ENCODE results near the gene RPRD1B. TPM values are rescaled to one million over a fixed set of nuclear protein-coding genes. Genes with fewer than 3 reads are reported as not detected.
A peak's percentile ranks its signal among the peaks of the same experiment; 100 is the strongest.

RPRD1B gene
- total and polyA plus RNA-seq, 2 of the 13 experiments (the other 11 are each of a cell fraction or from before 2014, with no cell fraction given): 31.1 to 41.5 TPM

- TF ChIP-seq ZBTB20 (CRISPR knock-in tag; IDR thresholded peaks at IDR 0.05; ENCODE audit: borderline replicate concordance, low read depth) (no peak), XRCC5 (optimal IDR thresholded peaks at IDR 0.05; ENCODE audit: low read length) (peak; percentile 61), ZNF34 (CRISPR knock-in tag; IDR thresholded peaks at IDR 0.05; ENCODE audit: borderline replicate concordance) (no peak), ZNF407 (CRISPR knock-in tag; IDR thresholded peaks at IDR 0.05; ENCODE audit: not compliant biosample characterization) (no peak), THYN1 (CRISPR knock-in tag; IDR thresholded peaks at IDR 0.05; ENCODE audit: borderline replicate concordance, low read depth) (no peak), GTF3A (CRISPR knock-in tag; conservative IDR thresholded peaks at IDR 0.05) (no peak), KDM3A (CRISPR knock-in tag; IDR thresholded peaks at IDR 0.05; ENCODE audit: low read depth) (no peak), ARID2 (CRISPR knock-in tag; IDR thresholded peaks at IDR 0.05; ENCODE audit: borderline replicate concordance) (no peak), ZNF143 (CRISPR knock-in tag; IDR thresholded peaks at IDR 0.05) (no peak)
- TF ChIP-seq, protein P1, sequence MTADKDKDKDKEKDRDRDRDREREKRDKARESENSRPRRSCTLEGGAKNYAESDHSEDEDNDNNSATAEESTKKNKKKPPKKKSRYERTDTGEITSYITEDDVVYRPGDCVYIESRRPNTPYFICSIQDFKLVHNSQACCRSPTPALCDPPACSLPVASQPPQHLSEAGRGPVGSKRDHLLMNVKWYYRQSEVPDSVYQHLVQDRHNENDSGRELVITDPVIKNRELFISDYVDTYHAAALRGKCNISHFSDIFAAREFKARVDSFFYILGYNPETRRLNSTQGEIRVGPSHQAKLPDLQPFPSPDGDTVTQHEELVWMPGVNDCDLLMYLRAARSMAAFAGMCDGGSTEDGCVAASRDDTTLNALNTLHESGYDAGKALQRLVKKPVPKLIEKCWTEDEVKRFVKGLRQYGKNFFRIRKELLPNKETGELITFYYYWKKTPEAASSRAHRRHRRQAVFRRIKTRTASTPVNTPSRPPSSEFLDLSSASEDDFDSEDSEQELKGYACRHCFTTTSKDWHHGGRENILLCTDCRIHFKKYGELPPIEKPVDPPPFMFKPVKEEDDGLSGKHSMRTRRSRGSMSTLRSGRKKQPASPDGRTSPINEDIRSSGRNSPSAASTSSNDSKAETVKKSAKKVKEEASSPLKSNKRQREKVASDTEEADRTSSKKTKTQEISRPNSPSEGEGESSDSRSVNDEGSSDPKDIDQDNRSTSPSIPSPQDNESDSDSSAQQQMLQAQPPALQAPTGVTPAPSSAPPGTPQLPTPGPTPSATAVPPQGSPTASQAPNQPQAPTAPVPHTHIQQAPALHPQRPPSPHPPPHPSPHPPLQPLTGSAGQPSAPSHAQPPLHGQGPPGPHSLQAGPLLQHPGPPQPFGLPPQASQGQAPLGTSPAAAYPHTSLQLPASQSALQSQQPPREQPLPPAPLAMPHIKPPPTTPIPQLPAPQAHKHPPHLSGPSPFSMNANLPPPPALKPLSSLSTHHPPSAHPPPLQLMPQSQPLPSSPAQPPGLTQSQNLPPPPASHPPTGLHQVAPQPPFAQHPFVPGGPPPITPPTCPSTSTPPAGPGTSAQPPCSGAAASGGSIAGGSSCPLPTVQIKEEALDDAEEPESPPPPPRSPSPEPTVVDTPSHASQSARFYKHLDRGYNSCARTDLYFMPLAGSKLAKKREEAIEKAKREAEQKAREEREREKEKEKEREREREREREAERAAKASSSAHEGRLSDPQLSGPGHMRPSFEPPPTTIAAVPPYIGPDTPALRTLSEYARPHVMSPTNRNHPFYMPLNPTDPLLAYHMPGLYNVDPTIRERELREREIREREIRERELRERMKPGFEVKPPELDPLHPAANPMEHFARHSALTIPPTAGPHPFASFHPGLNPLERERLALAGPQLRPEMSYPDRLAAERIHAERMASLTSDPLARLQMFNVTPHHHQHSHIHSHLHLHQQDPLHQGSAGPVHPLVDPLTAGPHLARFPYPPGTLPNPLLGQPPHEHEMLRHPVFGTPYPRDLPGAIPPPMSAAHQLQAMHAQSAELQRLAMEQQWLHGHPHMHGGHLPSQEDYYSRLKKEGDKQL (CRISPR knock-in tag; IDR thresholded peaks at IDR 0.05; ENCODE audit: low read depth): no peak
- TF ChIP-seq, protein P2, sequence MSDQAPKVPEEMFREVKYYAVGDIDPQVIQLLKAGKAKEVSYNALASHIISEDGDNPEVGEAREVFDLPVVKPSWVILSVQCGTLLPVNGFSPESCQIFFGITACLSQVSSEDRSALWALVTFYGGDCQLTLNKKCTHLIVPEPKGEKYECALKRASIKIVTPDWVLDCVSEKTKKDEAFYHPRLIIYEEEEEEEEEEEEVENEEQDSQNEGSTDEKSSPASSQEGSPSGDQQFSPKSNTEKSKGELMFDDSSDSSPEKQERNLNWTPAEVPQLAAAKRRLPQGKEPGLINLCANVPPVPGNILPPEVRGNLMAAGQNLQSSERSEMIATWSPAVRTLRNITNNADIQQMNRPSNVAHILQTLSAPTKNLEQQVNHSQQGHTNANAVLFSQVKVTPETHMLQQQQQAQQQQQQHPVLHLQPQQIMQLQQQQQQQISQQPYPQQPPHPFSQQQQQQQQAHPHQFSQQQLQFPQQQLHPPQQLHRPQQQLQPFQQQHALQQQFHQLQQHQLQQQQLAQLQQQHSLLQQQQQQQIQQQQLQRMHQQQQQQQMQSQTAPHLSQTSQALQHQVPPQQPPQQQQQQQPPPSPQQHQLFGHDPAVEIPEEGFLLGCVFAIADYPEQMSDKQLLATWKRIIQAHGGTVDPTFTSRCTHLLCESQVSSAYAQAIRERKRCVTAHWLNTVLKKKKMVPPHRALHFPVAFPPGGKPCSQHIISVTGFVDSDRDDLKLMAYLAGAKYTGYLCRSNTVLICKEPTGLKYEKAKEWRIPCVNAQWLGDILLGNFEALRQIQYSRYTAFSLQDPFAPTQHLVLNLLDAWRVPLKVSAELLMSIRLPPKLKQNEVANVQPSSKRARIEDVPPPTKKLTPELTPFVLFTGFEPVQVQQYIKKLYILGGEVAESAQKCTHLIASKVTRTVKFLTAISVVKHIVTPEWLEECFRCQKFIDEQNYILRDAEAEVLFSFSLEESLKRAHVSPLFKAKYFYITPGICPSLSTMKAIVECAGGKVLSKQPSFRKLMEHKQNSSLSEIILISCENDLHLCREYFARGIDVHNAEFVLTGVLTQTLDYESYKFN (CRISPR knock-in tag; conservative IDR thresholded peaks at IDR 0.05): no peak
Measured at GRCh38 chr20:38073307-38074071, 39.9 kb downstream of the RPRD1B start (continued).
